Skin of body (tissue), 2 donors: ENCODE measurements around the gene SH3RF3. TPM values are rescaled to one million over a fixed set of nuclear protein-coding genes. Genes with fewer than 3 reads are reported as not detected.
A peak's percentile ranks its signal among the peaks of the same experiment; 100 is the strongest.

Experiments
- DNase-seq: peaks from one replicate; lab custom pipeline; 2025; lab: John Stamatoyannopoulos, UW
- total RNA-seq: library from RNA; depleted of rRNA; stranded (reverse); fragments of >200 nt; gene quantifications from one replicate; pipeline ENCODE4 v1.2.3, GENCODE V29; 2014

Gene SH3RF3
- total RNA-seq, 1 donor from 2014 or later = 3.8 TPM

- DNase-seq = no peak
These were observed 334.2 kb downstream of the SH3RF3 start for GRCh38 chr2:109463236-109463635.

- no peak for DNase-seq
These were observed 334.9 kb downstream of the SH3RF3 start for GRCh38 chr2:109463891-109464290.

GRCh38 chr2:109466674-109467575, 337.9 kb downstream of the SH3RF3 start:
- DNase-seq = no peak

- DNase-seq = no peak
These were observed 338.7 kb downstream of the SH3RF3 start for GRCh38 chr2:109467701-109468100.

- no peak for DNase-seq
These were observed 339.9 kb downstream of the SH3RF3 start for GRCh38 chr2:109468893-109469292.

- DNase-seq = peak; percentile 8
These were observed 342.7 kb downstream of the SH3RF3 start for GRCh38 chr2:109471658-109472057.

- DNase-seq = no peak
These were observed 343.4 kb downstream of the SH3RF3 start for GRCh38 chr2:109472331-109472959.

- DNase-seq = no peak
These were observed 344.0 kb downstream of the SH3RF3 start for GRCh38 chr2:109472974-109473373.

GRCh38 chr2:109473616-109474318, 344.8 kb downstream of the SH3RF3 start:
- no peak for DNase-seq

- no peak for DNase-seq
These were observed 345.4 kb downstream of the SH3RF3 start for GRCh38 chr2:109474319-109474825.

GRCh38 chr2:109475531-109476210, 346.7 kb downstream of the SH3RF3 start:
- no peak for DNase-seq

GRCh38 chr2:109476641-109477441, 347.8 kb downstream of the SH3RF3 start:
- DNase-seq = no peak

GRCh38 chr2:109478906-109479493, 350.0 kb downstream of the SH3RF3 start:
- no peak for DNase-seq

- DNase-seq = no peak
These were observed 350.8 kb downstream of the SH3RF3 start for GRCh38 chr2:109479804-109480203.

- DNase-seq = no peak
These were observed 351.6 kb downstream of the SH3RF3 start for GRCh38 chr2:109480486-109481195.

GRCh38 chr2:109481196-109481555, 352.2 kb downstream of the SH3RF3 start:
- no peak for DNase-seq

- no peak for DNase-seq
These were observed 352.6 kb downstream of the SH3RF3 start for GRCh38 chr2:109481599-109481998.

GRCh38 chr2:109482361-109482861, 353.4 kb downstream of the SH3RF3 start:
- DNase-seq = no peak
